Kidney glomerular epithelial cell (primary cell): ENCODE measurements around the gene NR1H4.
"Not testable (repeated sequence)": the region's sequence is repeated elsewhere in the genome, so short reads cannot be mapped to it uniquely, and the experiment has no call there.

Experiments
- DNase-seq: peaks from one replicate; lab custom pipeline; 2025; lab: John Stamatoyannopoulos, UW

Gene NR1H4

DNA sequence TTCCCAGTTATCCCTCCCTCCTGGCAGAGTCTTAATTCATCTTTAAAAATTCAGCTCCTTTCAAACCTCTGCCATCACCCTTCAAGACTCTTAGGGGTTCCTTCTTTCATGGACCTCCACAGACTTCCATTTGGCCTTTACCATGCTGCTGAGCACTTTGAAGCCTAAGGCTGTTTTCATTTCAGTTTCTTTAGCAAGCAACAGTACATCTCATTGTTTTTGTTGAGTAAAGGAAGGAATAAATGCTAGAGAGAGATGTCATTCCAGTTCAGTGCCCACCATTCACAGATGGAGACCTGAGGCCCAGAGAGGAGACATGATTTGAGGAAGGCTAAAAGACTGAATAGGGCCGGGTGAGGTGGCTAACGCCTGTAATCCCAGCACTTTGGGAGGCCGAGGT is 98.5 kb downstream of the NR1H4 start:
- DNase-seq = no peak

DNA sequence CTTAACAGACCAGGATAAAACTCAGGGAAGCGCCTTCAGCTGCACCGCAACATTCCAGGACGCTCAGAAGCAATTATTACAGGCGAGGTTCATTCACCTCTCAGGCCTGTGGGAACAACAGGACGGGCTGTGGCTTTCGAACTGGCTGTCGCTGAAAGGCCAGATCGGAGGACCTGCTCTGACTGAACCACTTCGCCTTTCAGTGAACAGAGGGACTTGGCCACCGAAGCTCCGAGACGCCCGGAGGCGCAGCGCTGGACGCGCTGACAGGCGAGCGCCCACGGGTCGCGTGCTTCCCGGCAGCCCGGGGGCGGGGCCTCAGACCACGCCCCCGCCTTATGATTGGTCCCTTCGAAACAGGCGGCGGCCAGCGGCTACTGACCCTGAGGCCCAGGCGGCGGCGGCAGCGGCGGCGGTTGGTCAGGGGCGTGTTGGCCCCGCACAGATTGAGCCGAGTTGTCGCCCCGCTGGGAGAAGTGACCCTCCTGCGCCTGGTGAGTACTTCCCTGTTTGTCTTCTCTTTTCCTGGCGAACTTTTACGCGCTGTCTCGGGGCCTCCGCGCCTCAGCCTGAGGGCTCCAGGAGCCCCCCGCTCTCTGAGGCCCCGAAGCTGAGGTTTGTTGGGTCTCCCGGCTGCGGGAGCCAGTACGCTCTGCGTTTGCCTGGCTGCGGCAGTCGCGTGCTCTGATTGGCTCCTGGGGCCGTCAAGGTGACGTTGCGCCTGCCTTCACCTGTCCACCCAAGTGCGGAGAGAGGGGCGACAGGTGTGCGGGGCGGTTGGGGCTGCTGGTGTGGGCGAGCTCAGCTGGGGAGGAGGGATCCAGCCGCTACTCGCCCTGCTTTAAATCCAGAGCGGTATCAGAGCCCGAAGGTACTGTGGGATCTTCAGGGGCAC is 99.9 kb downstream of the NR1H4 start, which contains the start of gene GAS2L3:
Gene GAS2L3, plus strand, starts transcription at position 393 of the 895 bp plus-strand sequence. CDS start 21,221 bp downstream, outside the sequence.
- DNase-seq = peak; percentile 85

DNA sequence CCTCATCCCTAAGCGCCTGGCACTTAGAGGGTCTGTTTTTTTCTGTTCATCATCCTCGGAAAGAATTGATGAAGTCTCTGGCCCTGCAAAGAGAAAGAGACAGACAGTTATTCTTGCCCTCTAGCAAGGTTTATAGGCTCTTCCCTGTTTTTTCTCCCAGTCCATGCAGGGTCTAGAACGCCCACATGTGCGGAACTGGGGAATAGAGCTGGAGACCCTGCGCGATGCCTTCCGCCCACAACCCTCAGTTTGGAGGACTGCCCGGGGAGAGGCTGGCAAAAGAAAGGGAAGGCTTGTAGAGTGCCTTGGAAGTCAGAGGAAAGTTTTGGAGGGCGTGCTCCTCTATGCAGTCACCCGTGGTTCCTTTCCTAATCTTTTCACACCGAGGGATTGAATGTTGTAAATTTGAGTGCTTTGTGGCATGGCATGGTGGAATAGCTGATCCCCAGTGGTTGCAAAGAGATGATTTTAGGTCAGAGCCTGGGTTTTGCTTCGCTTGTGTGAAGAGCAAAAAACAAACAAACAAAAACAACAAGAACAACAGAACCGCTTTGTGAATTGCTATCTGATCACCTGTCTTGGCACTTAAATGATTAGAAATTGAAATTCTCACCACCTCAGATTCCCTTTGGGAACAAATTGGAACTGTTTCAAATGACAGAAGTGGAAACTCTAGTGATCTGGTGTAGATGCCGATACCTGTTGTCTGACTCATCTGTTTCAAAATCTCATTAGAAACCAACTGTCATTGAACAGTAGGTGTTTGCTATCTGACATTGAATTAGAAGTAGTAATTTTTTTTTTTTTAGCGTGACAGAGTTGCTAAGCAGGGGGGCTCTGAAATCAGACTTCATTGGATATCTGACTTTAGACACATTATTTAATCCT is 100.8 kb downstream of the NR1H4 start:
- DNase-seq = peak; percentile 11

DNA sequence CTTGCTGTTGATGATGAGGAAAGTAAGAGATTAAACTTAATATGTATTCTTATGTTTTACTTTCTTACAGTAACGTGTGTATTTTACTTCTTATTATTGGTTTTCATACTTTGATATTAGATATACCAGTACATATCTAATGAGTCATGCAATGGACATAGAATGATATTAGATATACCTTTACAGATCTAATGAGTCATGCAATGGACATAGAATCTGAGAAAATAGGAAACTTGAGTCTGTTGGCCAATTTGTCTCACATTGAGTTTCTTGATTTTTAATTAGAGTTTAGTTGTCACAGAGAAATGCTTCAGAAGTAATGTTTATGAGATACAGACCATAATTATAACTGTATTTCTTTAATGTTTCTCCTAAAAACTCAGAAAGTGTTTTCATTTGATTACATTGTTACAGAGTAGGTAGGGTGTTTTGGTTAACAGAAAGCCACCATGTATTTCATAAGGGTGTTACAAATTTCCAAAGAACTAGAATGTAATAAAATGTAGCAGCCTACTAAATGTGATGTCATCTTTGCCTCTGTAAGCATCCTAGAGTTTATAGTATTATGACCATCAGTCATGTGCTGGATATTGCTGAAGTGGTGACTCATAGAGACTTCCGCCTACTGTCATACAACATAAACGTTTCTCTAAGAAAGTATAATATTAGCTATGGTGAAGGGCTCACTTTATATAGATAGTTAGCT is 102.8 kb downstream of the NR1H4 start:
- peak; percentile 63 for DNase-seq

DNA sequence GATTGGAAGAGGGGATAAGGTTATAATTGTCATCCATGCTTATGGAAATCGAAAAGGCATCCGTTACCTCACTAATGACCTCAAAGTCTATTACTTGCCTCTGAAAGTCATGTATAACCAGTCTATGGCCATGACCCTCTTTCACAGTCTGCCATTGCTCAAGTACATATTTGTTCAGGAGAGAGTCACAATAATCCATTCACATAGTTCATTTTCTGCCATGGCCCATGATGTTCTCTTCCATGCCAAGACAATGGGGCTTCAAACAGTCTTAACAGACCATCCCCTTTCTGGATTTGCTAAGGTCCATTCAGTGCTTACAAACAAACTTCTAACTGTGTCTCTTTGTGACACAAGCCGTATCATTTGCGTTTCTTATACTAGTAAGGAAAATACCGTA is 105.3 kb downstream of the NR1H4 start:
- DNase-seq = no peak

DNA sequence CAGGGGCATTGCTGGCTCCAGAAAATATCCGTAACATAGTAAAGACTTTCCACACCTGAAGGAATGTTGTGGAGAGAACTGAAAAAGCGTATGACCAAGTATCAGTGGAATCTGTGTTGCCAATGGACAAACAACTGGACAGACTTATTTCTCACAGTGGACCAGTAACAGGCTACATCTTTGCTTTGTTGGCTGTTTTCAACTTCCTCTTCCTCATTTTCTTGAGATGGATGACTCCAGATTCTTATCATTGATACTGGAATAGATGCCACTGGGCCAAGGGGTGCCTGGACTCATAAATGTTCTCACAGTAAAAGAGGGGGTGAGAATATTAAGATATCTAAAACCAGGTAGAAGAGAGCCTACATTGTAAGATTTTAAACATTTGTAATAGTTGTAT is 106.2 kb downstream of the NR1H4 start:
- no peak for DNase-seq

DNA sequence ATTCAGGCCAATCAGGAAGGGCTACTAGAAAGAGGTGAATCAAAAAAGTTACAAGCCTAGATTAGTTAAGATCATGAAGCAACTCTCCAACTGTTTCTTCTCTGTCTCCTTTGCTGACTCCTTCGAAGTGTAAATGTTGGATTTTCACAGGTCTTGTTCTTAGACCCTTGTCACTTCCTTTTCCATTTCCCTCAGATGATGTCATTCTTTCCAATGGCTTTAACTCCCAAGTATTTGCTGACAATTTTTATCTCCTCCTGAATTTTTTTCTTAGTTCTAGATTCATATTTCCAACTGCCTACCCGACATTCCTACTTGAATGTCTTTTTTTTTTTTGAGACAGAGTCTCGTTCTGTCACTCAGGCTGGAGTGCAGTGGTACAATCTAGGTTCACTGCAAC is 110.6 kb downstream of the NR1H4 start:
- no peak for DNase-seq

DNA sequence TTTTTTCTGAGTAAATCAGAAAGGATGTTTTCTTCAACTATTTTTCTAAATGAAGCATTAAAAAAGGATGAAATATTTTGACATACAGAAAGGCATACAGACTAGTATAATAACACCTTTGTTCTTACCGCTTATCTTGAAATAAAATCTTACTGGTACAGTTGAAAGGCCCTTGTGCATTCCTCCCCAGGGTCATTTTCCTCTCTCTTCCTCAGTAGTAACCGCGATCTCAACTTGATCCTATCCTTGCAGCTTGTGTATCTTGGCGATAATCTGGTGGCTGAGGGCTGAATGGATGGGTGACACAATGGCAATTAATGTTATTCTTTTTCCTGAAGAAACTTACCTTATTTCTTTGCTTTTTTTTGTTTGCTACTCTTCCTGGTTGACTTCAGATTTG is 118.3 kb downstream of the NR1H4 start:
- no peak for DNase-seq

DNA sequence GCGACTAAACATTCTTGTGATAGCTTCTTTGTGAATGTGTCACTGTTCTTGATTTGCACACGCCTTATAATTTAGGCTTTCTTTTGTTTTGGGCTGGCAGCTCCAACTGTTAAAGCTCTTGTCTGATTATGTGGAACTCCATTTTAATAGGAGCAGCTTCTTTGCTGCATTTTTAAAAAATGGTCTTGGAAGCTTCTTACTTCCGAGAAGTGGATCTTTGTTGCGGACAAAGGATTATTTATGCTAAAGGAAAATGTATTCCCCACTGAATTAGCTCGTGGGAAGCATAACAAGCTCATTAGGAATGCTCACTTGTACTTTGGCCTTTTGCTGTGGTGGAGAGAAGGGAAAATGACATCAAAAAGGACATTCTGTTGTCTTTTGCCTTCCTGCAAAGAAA is 119.8 kb downstream of the NR1H4 start:
- peak; percentile 12 for DNase-seq

DNA sequence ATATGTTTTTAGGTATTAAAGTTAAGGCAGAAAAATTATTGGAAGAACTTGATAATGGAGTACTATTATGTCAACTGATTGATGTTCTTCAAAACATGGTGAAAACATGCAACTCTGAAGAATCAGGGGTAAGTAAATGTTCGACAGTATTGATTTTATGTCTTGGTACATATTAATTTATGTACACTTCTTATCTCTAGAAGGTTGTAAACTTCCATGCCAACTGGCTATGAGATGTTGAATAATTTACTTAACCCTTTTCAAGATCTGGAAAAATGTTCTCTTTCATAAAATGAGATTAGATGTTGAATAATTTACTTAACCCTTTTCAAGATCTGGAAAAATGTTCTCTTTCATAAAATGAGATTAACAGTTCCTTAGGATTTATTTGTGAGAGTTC is 128.0 kb downstream of the NR1H4 start:
- no peak for DNase-seq

DNA sequence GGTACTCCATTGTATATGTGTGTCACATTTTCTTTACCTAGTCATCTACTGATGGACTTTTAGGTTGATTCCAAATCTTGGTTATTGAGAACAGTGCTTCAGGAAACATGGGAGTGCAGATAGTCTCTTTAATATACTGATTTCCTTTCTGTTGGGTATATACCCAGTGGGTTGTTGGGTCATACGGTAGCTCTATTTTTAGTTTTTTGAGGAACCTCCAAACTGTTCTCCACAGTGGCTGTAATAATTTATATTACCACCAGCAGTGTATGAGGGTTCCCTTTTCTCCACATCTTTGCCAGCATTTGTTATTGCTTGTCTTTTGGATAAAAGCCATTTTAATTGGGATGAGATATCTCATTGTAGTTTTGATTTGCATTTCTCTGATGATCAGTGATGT is 129.3 kb downstream of the NR1H4 start:
- not testable (repeated sequence) for DNase-seq

DNA sequence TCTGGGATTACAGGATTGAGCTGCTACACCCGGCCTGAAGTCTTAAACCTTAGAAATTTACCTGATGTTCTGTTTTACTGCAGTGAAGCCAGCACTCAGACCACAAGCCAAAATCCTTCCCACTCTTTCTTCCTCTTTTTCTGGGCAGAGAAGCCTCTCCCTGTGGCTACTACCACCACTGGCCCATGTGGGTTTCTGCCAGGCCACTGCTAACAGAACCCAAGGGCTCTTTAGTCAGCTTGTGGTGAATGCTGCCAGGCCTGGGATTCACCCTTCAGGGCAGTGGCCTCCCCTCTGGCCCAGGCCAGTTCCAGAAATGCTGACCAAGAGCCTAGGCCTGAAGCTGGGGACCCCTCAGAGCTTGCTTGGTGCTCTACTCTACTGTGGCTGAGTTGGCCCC is 135.1 kb downstream of the NR1H4 start:
- DNase-seq = no peak

DNA sequence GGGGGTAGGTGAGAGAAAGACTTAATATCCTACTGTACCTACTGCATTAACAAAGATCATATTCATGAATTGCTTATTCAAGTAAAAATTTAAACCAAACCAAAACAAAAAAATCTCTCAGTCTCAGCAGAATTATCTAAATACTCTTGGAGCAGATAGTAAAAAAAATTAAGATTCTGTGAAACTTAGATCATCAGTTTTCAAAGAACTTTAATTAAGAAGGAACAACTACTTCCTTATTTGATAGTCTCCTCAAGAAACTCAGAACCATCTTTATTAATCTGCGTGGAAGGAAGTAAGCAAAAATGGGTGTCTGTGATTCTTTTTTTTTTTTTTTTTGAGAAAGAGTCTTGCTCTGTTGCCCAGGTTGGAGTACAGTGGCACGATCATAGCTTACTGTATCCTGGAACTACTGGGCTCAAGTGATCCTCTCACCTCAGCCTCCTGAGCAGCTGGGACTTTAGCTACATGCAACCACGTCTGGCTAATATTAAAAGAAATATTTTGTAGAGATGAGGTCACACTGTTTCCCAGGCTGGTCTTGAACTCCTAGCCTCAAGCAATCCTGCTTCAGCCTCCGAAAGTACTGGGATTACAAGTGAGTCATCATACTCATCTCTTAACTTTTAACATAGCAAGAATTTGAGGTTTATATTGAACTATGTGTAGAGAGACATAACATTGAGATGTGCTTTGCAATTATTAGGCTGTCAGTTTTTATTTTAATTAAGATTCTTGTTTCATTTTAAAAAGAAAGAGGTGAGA is 137.2 kb downstream of the NR1H4 start:
- DNase-seq = no peak

DNA sequence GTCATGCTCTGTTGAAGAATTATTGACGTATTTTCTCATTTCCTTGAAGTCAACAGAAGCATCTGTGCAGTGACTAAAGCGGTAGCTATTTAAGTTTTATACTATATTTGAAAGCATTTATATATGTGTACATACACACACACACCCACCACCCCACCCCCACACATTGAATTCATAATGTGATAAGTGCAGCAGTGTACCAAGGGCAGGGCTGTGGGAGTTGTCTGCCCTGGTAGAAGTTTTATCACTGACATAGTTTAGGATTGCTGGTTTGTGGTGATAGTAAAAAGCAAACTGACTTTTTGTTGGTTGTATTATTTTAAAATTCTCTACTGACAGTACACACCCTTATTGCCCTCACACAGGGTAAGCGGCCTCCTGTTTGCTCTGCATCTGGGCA is 138.9 kb downstream of the NR1H4 start:
- DNase-seq = no peak
